PC-3 (cell line): ENCODE measurements around the gene CTBP2. TPM values are rescaled to one million over a fixed set of nuclear protein-coding genes. Genes with fewer than 3 reads are reported as not detected.

Experiments used
- ATAC-seq: fragments of 200-7000 bp; cut with Tn5 transposase; 2 replicates; pipeline ENCODE4 v1.9.1; 2020; ENCODE audit warnings: mild to moderate bottlenecking, moderate library complexity
- BruUV-seq: library from RNA; stranded (reverse); fragments of 400-500 nt; replicated peaks from 2 replicates; lab custom pipeline; 2021; lab: Mats Ljungman, UMichigan
- CTCF ChIA-PET: fragments of 300-600 bp; sonication (Branson Sonifier 250); formaldehyde crosslinking; loops from one replicate; lab custom pipeline; 2022; ENCODE audit warnings: antibody characterized with exemption; lab: Charles Lee
- POLR2A ChIA-PET: fragments of 300-600 bp; sonication (Branson Sonifier 250); formaldehyde crosslinking; loops from one replicate; lab custom pipeline; 2022; ENCODE audit warnings: antibody characterized with exemption; ENCODE audit not compliant: unreplicated experiment; lab: Charles Lee
- DNase-seq: peaks from one replicate; pipeline ENCODE4 v3.0.0-alpha.2; 2015
- H2AFZ ChIP-seq: fragments of 300-600 bp; sonication (generic); 2 replicates; pipeline ENCODE4 v1.6.0; 2016; ENCODE audit warnings: antibody characterized with exemption, low read length
- H3F3A ChIP-seq: fragments of 300-600 bp; sonication (generic); one replicate; pipeline ENCODE4 v1.6.0; 2017; ENCODE audit warnings: antibody characterized with exemption, low read length, control low read depth, mild to moderate bottlenecking; ENCODE audit not compliant: unreplicated experiment
- H3K27ac ChIP-seq: fragments of 300-600 bp; sonication (generic); 2 replicates; pipeline ENCODE4 v1.5.1; 2016; ENCODE audit warnings: mild to moderate bottlenecking, low read length
- H3K27me3 ChIP-seq: fragments of 300-600 bp; sonication (generic); 2 replicates; pipeline ENCODE4 v1.6.1; 2016; ENCODE audit warnings: low read length, mixed read lengths
- H3K36me3 ChIP-seq: fragments of 300-600 bp; sonication (generic); 2 replicates; pipeline ENCODE4 v1.6.1; 2016; ENCODE audit warnings: low read depth, mixed run types, low read length, mixed read lengths
- H3K4me1 ChIP-seq: fragments of 300-600 bp; sonication (generic); 2 replicates; pipeline ENCODE4 v1.5.1; 2016; ENCODE audit warnings: low read length; ENCODE audit not compliant: insufficient read depth
- H3K4me2 ChIP-seq: fragments of 300-600 bp; sonication (generic); 2 replicates; pipeline ENCODE4 v1.6.0; 2016; ENCODE audit warnings: low read length
- H3K4me3 ChIP-seq: fragments of 300-600 bp; sonication (generic); 2 replicates; pipeline ENCODE4 v1.5.1; 2016; ENCODE audit warnings: mild to moderate bottlenecking, low read length, mixed read lengths
- H3K79me2 ChIP-seq: fragments of 300-600 bp; sonication (generic); 2 replicates; pipeline ENCODE4 v1.6.1; 2017; ENCODE audit warnings: low read length, mixed read lengths
- H3K9ac ChIP-seq: fragments of 300-600 bp; sonication (generic); 2 replicates; pipeline ENCODE4 v1.6.0; 2016; ENCODE audit warnings: mild to moderate bottlenecking, low read length
- H3K9me2 ChIP-seq: fragments of 300-600 bp; sonication (generic); replicated peaks from 2 replicates; pipeline ENCODE4 v1.6.1; 2016; ENCODE audit warnings: mixed run types, low read length, mixed read lengths
- H3K9me3 ChIP-seq: fragments of 300-600 bp; sonication (generic); 2 replicates; pipeline ENCODE4 v1.6.1; 2016; ENCODE audit warnings: low read length, mixed read lengths
- H4K20me1 ChIP-seq: fragments of 300-600 bp; sonication (generic); 2 replicates; pipeline ENCODE4 v1.6.1; 2016; ENCODE audit warnings: low read length, mixed read lengths
- EZH2 ChIP-seq: fragments of 300-600 bp; sonication (generic); IDR thresholded peaks from one replicate; pipeline ENCODE4 v1.6.1; 2017; ENCODE audit warnings: antibody characterized with exemption, mild to moderate bottlenecking, low read length; ENCODE audit not compliant: unreplicated experiment
- EZH2phosphoT487 ChIP-seq: fragments of 300-600 bp; sonication (generic); IDR thresholded peaks from 2 replicates; pipeline ENCODE4 v1.6.1; 2018; ENCODE audit warnings: mild to moderate bottlenecking, antibody characterized with exemption, low read length, borderline replicate concordance
- intact Hi-C: fragments of 100-400 bp; cut with micrococcal nuclease; formaldehyde crosslinking; loops from 2 replicates; pipeline ENCODE4 v1.9.0; 2023
- total RNA-seq: library from RNA; depleted of rRNA; stranded (reverse); fragments of >200 nt; gene quantifications from 2 replicates; pipeline ENCODE4 v1.2.3, GENCODE V29; 2014
- TF ChIP-seq, protein P1 (sequence below): fragments of 300-600 bp; sonication (generic); conservative IDR thresholded peaks from 2 replicates; pipeline ENCODE4 v1.5.1; 2017; ENCODE audit warnings: antibody characterized with exemption, low read depth, mild to moderate bottlenecking, low read length

Gene CTBP2
- total RNA-seq, 1 experiment from 2014 or later: 78.9 TPM

DNA sequence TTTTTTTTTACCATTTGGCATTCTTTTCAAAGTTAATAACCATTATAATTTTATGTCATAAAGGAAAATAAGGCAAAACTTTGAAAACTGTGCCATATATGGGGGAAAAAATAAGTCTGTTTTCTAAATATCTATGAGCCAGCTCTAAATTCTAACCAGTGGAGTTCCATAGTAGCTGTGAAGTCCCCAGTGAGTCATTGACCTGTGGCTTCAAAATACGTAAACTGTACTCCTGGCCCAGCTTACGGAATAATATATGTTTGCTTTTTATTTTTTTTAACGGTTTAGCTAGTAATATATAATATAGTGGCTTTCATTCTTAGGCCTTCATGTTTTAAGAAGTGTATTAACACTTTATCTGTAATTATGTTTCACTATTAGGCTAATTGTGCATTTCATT, 197.9 kb downstream of the CTBP2 start:
- DNase-seq (peak; percentile 6), ATAC-seq (peak; percentile 24; the same call in 1 of the 2 replicates)
- H4K20me1 ChIP-seq: peaks cover 4% of the 10 kb centered on the region; the same call in 1 of the 2 replicates
- no peaks in the 10 kb centered on the region for H3K4me1 ChIP-seq
- TF ChIP-seq EZH2: no peak
- TF ChIP-seq, protein P1, sequence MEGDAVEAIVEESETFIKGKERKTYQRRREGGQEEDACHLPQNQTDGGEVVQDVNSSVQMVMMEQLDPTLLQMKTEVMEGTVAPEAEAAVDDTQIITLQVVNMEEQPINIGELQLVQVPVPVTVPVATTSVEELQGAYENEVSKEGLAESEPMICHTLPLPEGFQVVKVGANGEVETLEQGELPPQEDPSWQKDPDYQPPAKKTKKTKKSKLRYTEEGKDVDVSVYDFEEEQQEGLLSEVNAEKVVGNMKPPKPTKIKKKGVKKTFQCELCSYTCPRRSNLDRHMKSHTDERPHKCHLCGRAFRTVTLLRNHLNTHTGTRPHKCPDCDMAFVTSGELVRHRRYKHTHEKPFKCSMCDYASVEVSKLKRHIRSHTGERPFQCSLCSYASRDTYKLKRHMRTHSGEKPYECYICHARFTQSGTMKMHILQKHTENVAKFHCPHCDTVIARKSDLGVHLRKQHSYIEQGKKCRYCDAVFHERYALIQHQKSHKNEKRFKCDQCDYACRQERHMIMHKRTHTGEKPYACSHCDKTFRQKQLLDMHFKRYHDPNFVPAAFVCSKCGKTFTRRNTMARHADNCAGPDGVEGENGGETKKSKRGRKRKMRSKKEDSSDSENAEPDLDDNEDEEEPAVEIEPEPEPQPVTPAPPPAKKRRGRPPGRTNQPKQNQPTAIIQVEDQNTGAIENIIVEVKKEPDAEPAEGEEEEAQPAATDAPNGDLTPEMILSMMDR: no peak
- TF ChIP-seq EZH2phosphoT487: no peak
- no peaks in the 10 kb centered on the region for H3K9me2 ChIP-seq
- H3K4me2 ChIP-seq: no peak overlapping the region
- H3F3A ChIP-seq: no peaks in the 10 kb centered on the region
- H3K36me3 ChIP-seq: no peaks in the 10 kb centered on the region; the same call in 1 of the 2 replicates
- peaks cover 72% of the 10 kb centered on the region for H3K79me2 ChIP-seq
- H3K9ac ChIP-seq: no peak overlapping the region
- H3K9me3 ChIP-seq: no peaks in the 10 kb centered on the region
- intact Hi-C loops: no loop called here
- no peak overlapping the region for H2AFZ ChIP-seq
- ChIA-PET CTCF (interaction anchor here (0.7 kb wide), 1 partner anchor 7 kb away, joined by 9 read pairs; no protein-coding TSS in a partner anchor), POLR2A (no interaction called here)
- no TSS peak for BruUV-seq
- no peak overlapping the region for H3K27ac ChIP-seq
- no peak overlapping the region for H3K4me3 ChIP-seq
- H3K27me3 ChIP-seq: no peaks in the 10 kb centered on the region

DNA sequence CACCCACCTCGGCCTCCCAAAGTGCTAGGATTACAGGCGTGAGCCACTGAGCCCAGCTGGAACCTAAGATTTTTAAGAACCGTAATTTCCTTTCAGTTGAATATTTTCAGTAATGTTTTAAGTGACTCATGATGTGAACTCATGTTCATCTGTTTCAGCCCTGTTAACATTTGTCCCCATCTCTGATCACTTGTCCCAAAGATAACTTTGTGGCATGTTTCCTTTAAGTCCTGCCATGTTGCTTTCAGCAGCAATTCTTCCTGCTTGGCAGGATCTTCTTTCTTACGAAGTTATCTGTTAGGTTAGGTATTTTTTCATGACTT, 199.2 kb downstream of the CTBP2 start:
- DNase-seq (no peak), ATAC-seq (no peak)
- BruUV-seq: no TSS peak
- TF ChIP-seq EZH2phosphoT487 (no peak), EZH2 (no peak)
- TF ChIP-seq, protein P1: no peak
- Histone ChIP-seq H4K20me1 (peaks cover 4% of the 10 kb centered on the region; the same call in 1 of the 2 replicates), H3K4me2 (no peak overlapping the region), H3K4me1 (no peaks in the 10 kb centered on the region), H3K4me3 (no peak overlapping the region), H3K36me3 (no peaks in the 10 kb centered on the region; the same call in 1 of the 2 replicates), H3K79me2 (peaks cover 82% of the 10 kb centered on the region), H2AFZ (no peak overlapping the region), H3F3A (no peaks in the 10 kb centered on the region), H3K27ac (no peak overlapping the region), H3K9me2 (no peaks in the 10 kb centered on the region), H3K9me3 (no peaks in the 10 kb centered on the region), H3K9ac (no peak overlapping the region), H3K27me3 (no peaks in the 10 kb centered on the region)
- ChIA-PET POLR2A (no interaction called here), CTCF (no interaction called here)
- intact Hi-C loops: no loop called here

DNA sequence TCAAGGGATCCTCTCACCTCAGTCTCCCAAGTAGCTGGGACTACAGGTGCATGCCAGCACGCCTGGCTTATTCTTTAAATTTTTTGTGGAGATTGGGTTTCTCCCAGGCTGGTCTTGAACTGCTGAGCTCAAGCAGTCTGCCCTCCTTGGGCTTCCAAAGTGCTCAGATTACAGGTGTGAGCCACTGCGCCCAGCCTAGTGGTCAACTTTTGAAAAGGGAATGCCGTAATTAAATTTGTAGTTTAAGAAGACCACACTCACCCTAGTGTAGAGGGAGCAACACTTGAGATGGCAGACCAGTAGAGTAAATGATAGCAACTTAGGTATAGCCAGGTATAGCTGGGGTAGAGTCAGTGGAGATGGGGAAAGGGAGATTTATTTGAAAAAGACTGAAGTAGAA, 200.8 kb downstream of the CTBP2 start:
- Histone ChIP-seq H3K4me1 (no peaks in the 10 kb centered on the region), H3K9me2 (no peaks in the 10 kb centered on the region), H3K27me3 (no peaks in the 10 kb centered on the region), H3K9ac (no peak overlapping the region), H3K36me3 (no peaks in the 10 kb centered on the region), H3K4me2 (no peak overlapping the region), H3K79me2 (peaks cover 84% of the 10 kb centered on the region), H4K20me1 (peaks cover 7% of the 10 kb centered on the region; the same call in 1 of the 2 replicates), H3K9me3 (no peaks in the 10 kb centered on the region), H3K4me3 (no peak overlapping the region), H3K27ac (no peak overlapping the region), H2AFZ (no peak overlapping the region), H3F3A (no peaks in the 10 kb centered on the region)
- DNase-seq: no peak
- ATAC-seq: no peak
- ChIA-PET CTCF (no interaction called here), POLR2A (no interaction called here)
- intact Hi-C loops: no loop called here
- TF ChIP-seq, protein P1: no peak
- no TSS peak for BruUV-seq
